HTR-8/SVneo (cell line): Measurements from ENCODE around the gene TMEM144.
"Not testable (repeated sequence)": the region's sequence is repeated elsewhere in the genome, so short reads cannot be mapped to it uniquely, and the experiment has no call there.

Source experiments
- DNase-seq: peaks from one replicate; pipeline ENCODE4 v3.0.0; 2011; ENCODE audit warnings: low spot score, mixed read lengths; ENCODE audit not compliant: insufficient read length
- FAIRE-seq: peaks from 2 replicates; lab custom pipeline; 2011; peaks lifted over from hg19 to GRCh38; lab: Jason Lieb, UNC

Gene TMEM144

GRCh38 chr4:158228399-158228798 lies 18.1 kb downstream of the TMEM144 start:
- not testable (repeated sequence) for FAIRE-seq, DNase-seq

GRCh38 chr4:158229768-158230167 lies 19.5 kb downstream of the TMEM144 start:
- no peak for FAIRE-seq
- no peak for DNase-seq

- DNase-seq (no peak), FAIRE-seq (no peak)
These were observed 24.4 kb downstream of the TMEM144 start for GRCh38 chr4:158234671-158235070.

GRCh38 chr4:158236304-158237030 lies 26.2 kb downstream of the TMEM144 start:
- DNase-seq (no peak), FAIRE-seq (no peak)

- DNase-seq = no peak
- no peak for FAIRE-seq
These were observed 28.3 kb downstream of the TMEM144 start for GRCh38 chr4:158238575-158238974.

- FAIRE-seq (no peak), DNase-seq (no peak)
These were observed 28.9 kb downstream of the TMEM144 start for GRCh38 chr4:158239196-158239595.

GRCh38 chr4:158243071-158243470 lies 32.8 kb downstream of the TMEM144 start:
- FAIRE-seq (no peak), DNase-seq (no peak)

GRCh38 chr4:158250321-158250720 lies 40.0 kb downstream of the TMEM144 start:
- FAIRE-seq (no peak), DNase-seq (no peak)

- FAIRE-seq = no peak
- DNase-seq = peak; percentile 40
These were observed 43.2 kb downstream of the TMEM144 start for GRCh38 chr4:158253350-158253980.

- FAIRE-seq (no peak), DNase-seq (no peak)
These were observed 44.0 kb downstream of the TMEM144 start for GRCh38 chr4:158254292-158254691.

- peak; percentile 14 for DNase-seq
- FAIRE-seq = no peak
These were observed 45.5 kb downstream of the TMEM144 start for GRCh38 chr4:158255727-158256324.

- FAIRE-seq = no peak
- no peak for DNase-seq
These were observed 49.8 kb downstream of the TMEM144 start for GRCh38 chr4:158259955-158260575.

- DNase-seq = no peak
- no peak for FAIRE-seq
These were observed 51.2 kb downstream of the TMEM144 start for GRCh38 chr4:158261480-158261879.

GRCh38 chr4:158268553-158268952 lies 58.3 kb downstream of the TMEM144 start:
- no peak for DNase-seq
- no peak for FAIRE-seq

- no peak for FAIRE-seq
These were observed 64.3 kb downstream of the TMEM144 start for GRCh38 chr4:158274636-158275035.

GRCh38 chr4:158277558-158277957 lies 67.3 kb downstream of the TMEM144 start:
- FAIRE-seq = peak; percentile 23
- no peak for DNase-seq

More at GRCh38 chr4:158274636-158275035, 64.3 kb downstream of the TMEM144 start:
- DNase-seq = no peak

- DNase-seq, FAIRE-seq: not testable (repeated sequence)
These were observed 68.8 kb downstream of the TMEM144 start for GRCh38 chr4:158279052-158279451.

- no peak for DNase-seq
- FAIRE-seq = no peak
These were observed 70.6 kb downstream of the TMEM144 start for GRCh38 chr4:158280856-158281255.

- DNase-seq (no peak), FAIRE-seq (no peak)
These were observed 72.0 kb downstream of the TMEM144 start for GRCh38 chr4:158282252-158282651.

GRCh38 chr4:158285429-158286216 lies 75.3 kb downstream of the TMEM144 start:
- FAIRE-seq (no peak), DNase-seq (no peak)
